Osteoblast (primary cell): ENCODE measurements around the gene FAM107A. TPM values are rescaled to one million over a fixed set of nuclear protein-coding genes. Genes with fewer than 3 reads are reported as not detected.

ENCODE experiments used
- DNase-seq: peaks from one replicate; pipeline ENCODE4 v3.0.0; 2011; ENCODE audit warnings: low spot score, mixed read lengths; ENCODE audit not compliant: insufficient read length; ENCODE audit errors: missing footprints
- H2AFZ ChIP-seq: 2 replicates; pipeline ENCODE4 v1.6.0; 2011; ENCODE audit warnings: mild to moderate bottlenecking, low read length
- H3K27ac ChIP-seq: 2 replicates; pipeline ENCODE4 v1.5.1; 2011; ENCODE audit warnings: mild to moderate bottlenecking, low read depth, low read length, moderate library complexity
- H3K27me3 ChIP-seq: 2 replicates; pipeline ENCODE4 v1.6.0; 2012; ENCODE audit warnings: mild to moderate bottlenecking, control low read depth, inconsistent platforms, low read length, moderate library complexity; ENCODE audit not compliant: insufficient read depth
- H3K36me3 ChIP-seq: 2 replicates; pipeline ENCODE4 v1.5.1; 2011; ENCODE audit warnings: mild to moderate bottlenecking, low read length, control low read depth, moderate library complexity; ENCODE audit not compliant: insufficient read depth
- H3K4me1 ChIP-seq: 2 replicates; pipeline ENCODE4 v1.5.1; 2011; ENCODE audit warnings: mild to moderate bottlenecking, low read length, control low read depth, moderate library complexity; ENCODE audit not compliant: insufficient read depth
- H3K4me2 ChIP-seq: 2 replicates; pipeline ENCODE4 v1.6.0; 2011; ENCODE audit warnings: mild to moderate bottlenecking, low read length; ENCODE audit not compliant: insufficient read depth
- H3K4me3 ChIP-seq: fragments of 200-600 bp; sonication (generic); 3 replicates; pipeline ENCODE4 v1.5.1; 2012; ENCODE audit warnings: mild to moderate bottlenecking, low read length, inconsistent platforms; ENCODE audit not compliant: insufficient read depth
- H3K79me2 ChIP-seq: 2 replicates; pipeline ENCODE4 v1.6.0; 2012; ENCODE audit warnings: mild to moderate bottlenecking, low read length, control low read depth, inconsistent platforms; ENCODE audit not compliant: insufficient read depth
- H3K9me3 ChIP-seq: 2 replicates; pipeline ENCODE4 v1.5.1; 2011; ENCODE audit warnings: low read depth, low read length, control low read depth
- H4K20me1 ChIP-seq: 2 replicates; pipeline ENCODE4 v1.6.0; 2012; ENCODE audit warnings: mild to moderate bottlenecking, low read length, control low read depth; ENCODE audit not compliant: insufficient read depth
- total RNA-seq: library from RNA; depleted of rRNA; stranded (reverse); fragments of >200 nt; gene quantifications from 2 replicates; pipeline ENCODE4 v1.2.3, GENCODE V29; 2012
- TF ChIP-seq, protein P1 (sequence below): IDR thresholded peaks from 2 replicates; pipeline ENCODE4 v1.5.1; 2011; ENCODE audit warnings: mild to moderate bottlenecking, low read depth, low read length, moderate library complexity; ENCODE audit errors: extremely low read depth

FAM107A gene
- total RNA-seq, 1 donor = not detected

DNA sequence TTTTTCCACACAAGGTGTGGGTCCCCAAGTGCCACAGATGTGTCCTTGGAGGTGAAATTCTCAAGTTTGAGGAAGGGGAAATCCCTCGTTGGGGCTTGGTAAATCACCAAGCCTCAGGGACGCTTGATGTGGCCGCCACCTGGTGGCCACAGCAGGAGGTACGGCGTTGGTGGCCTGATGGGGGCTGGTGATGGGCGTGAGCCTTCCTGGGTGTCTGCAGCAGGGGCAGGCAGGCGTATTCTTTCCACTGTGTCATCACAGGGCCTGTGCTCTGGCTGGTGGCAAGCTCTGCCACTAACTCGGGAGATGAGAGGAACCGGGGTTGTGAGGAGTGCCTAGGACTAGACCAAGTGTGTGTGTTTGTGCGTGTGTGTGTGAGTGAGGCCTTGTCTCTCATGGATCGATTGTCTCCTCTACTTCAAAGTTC is 44.4 kb downstream of the FAM107A start:
- Histone ChIP-seq H2AFZ (peak overlapping the region; percentile 21), H4K20me1 (no peaks in the 10 kb centered on the region), H3K4me3 (no peak overlapping the region), H3K27me3 (no peaks in the 10 kb centered on the region), H3K4me2 (no peak overlapping the region), H3K9me3 (no peaks in the 10 kb centered on the region), H3K79me2 (no peaks in the 10 kb centered on the region), H3K4me1 (peaks cover 26% of the 10 kb centered on the region), H3K27ac (no peak overlapping the region), H3K36me3 (peaks cover 5% of the 10 kb centered on the region)
- peak; percentile 91 for DNase-seq
- TF ChIP-seq, protein P1, sequence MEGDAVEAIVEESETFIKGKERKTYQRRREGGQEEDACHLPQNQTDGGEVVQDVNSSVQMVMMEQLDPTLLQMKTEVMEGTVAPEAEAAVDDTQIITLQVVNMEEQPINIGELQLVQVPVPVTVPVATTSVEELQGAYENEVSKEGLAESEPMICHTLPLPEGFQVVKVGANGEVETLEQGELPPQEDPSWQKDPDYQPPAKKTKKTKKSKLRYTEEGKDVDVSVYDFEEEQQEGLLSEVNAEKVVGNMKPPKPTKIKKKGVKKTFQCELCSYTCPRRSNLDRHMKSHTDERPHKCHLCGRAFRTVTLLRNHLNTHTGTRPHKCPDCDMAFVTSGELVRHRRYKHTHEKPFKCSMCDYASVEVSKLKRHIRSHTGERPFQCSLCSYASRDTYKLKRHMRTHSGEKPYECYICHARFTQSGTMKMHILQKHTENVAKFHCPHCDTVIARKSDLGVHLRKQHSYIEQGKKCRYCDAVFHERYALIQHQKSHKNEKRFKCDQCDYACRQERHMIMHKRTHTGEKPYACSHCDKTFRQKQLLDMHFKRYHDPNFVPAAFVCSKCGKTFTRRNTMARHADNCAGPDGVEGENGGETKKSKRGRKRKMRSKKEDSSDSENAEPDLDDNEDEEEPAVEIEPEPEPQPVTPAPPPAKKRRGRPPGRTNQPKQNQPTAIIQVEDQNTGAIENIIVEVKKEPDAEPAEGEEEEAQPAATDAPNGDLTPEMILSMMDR = peak; percentile 90

DNA sequence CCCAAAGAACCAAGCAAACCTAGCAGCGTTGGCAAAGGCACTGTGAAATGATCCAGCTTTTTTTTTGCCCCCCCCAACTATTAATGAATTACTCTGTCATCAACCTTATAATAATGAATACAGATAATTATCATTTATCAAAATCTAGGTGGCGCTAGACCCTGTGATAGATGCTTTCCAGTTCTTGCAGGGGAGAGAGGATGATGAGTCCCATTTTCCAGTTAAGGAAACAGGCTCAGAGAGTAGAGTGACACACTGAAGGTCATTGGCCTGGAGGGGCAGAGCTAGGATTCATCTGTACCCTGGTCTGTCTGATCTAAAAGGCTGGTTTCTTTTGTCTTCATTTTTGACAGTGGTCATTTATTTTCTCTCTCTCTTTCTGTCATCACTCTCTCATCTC is 45.2 kb downstream of the FAM107A start:
- Histone ChIP-seq H3K36me3 (peaks cover 5% of the 10 kb centered on the region), H3K79me2 (no peaks in the 10 kb centered on the region), H3K27ac (no peak overlapping the region), H3K4me1 (peaks cover 20% of the 10 kb centered on the region), H3K4me2 (no peak overlapping the region), H3K27me3 (no peaks in the 10 kb centered on the region), H3K4me3 (no peak overlapping the region), H4K20me1 (no peaks in the 10 kb centered on the region), H2AFZ (no peak overlapping the region), H3K9me3 (no peaks in the 10 kb centered on the region)
- TF ChIP-seq, protein P1 = peak; percentile 33
- peak; percentile 85 for DNase-seq

DNA sequence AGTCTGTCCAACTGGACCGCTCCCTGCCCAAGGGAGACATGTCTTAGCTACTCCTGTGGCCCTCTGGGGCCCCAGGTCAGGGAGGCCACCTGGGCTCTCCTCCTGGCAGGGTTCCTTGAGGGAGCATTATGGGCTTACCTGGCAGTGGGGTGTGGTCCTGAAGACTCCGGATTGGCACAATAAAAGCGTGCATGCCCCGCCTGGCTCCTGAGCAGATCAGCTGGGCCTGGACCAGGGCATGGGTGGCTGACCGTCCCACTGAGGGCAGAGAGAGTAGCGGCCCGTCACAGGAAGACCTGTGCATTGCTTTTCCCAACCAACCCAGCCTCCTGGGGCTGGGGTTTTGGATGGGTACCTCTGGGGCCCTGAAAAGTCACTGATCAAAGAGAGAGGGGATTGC is 45.6 kb downstream of the FAM107A start:
- TF ChIP-seq, protein P1 = no peak
- no peaks in the 10 kb centered on the region for H4K20me1 ChIP-seq
- H3K36me3 ChIP-seq = peaks cover 5% of the 10 kb centered on the region
- H3K27me3 ChIP-seq = no peaks in the 10 kb centered on the region
- H3K4me3 ChIP-seq = no peak overlapping the region
- H2AFZ ChIP-seq = no peak overlapping the region
- peak; percentile 50 for DNase-seq
- no peak overlapping the region for H3K27ac ChIP-seq
- H3K4me1 ChIP-seq = peaks cover 18% of the 10 kb centered on the region
- H3K79me2 ChIP-seq = no peaks in the 10 kb centered on the region
- H3K9me3 ChIP-seq = no peaks in the 10 kb centered on the region
- no peak overlapping the region for H3K4me2 ChIP-seq

DNA sequence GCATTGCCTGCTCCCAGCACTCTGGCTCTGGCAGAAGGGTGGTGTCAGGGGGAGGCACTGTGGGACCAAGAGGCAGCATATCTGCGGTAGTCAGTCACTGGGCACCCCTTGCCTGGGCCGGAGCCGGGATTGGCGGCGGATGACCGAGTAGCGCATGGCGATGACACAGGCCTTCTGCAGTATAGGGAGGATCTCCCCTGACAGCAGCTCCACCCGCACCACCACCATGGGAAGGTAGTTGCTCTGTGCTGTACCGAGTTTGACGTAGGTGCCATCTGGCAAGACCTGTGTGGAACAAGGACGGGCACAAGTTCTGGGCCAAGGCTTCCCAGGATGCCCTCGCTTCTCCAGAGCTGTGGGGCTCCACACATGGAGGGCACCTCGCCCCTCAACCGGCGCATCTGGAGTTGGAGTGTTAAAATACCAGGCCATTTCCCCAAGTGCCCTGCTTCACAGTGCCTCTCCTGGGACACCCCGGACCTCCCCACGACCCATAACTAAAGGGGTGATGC is 46.8 kb downstream of the FAM107A start:
- H2AFZ ChIP-seq = no peak overlapping the region
- TF ChIP-seq, protein P1 = no peak
- H3K27me3 ChIP-seq = no peaks in the 10 kb centered on the region
- H3K9me3 ChIP-seq = no peaks in the 10 kb centered on the region
- H3K36me3 ChIP-seq = peaks cover 5% of the 10 kb centered on the region
- DNase-seq = no peak
- peaks cover 12% of the 10 kb centered on the region for H3K4me1 ChIP-seq
- H4K20me1 ChIP-seq = no peaks in the 10 kb centered on the region
- H3K27ac ChIP-seq = no peak overlapping the region
- H3K4me2 ChIP-seq = no peak overlapping the region
- no peaks in the 10 kb centered on the region for H3K79me2 ChIP-seq
- no peak overlapping the region for H3K4me3 ChIP-seq
